ENCODE data around the gene PARD3. TPM values are rescaled to one million over a fixed set of nuclear protein-coding genes. Genes with fewer than 3 reads are reported as not detected.

Gene PARD3
- total RNA-seq, 1 donor from 2014 or later, result 37.2 TPM

GRCh38 chr10:34555653-34556052, 259.4 kb downstream of the PARD3 start:
- no peaks in the 10 kb centered on the region for H3K27me3 Mint-ChIP-seq (ENCODE audit: unreplicated experiment)
- no peaks in the 10 kb centered on the region for H3K9me3 Mint-ChIP-seq (ENCODE audit: unreplicated experiment)
- peaks cover 29% of the 10 kb centered on the region for H3K4me1 Mint-ChIP-seq (ENCODE audit: unreplicated experiment)
- DNase-seq (ENCODE audit: extremely low spot score, unreplicated experiment), result no peak
- H3K36me3 Mint-ChIP-seq (ENCODE audit: unreplicated experiment), result no peaks in the 10 kb centered on the region
- no peak for TF ChIP-seq CTCF (IDR thresholded peaks at IDR 0.05)
- H3K4me3 Mint-ChIP-seq (ENCODE audit: unreplicated experiment), result no peak overlapping the region
- peak overlapping the region; percentile 19 for H3K27ac Mint-ChIP-seq (ENCODE audit: unreplicated experiment)

- DNase-seq (ENCODE audit: extremely low spot score, unreplicated experiment), result no peak
- Mint-ChIP-seq H3K4me1 (ENCODE audit: unreplicated experiment) (peaks cover 34% of the 10 kb centered on the region), H3K9me3 (ENCODE audit: unreplicated experiment) (no peaks in the 10 kb centered on the region), H3K4me3 (ENCODE audit: unreplicated experiment) (no peak overlapping the region), H3K27ac (ENCODE audit: unreplicated experiment) (no peak overlapping the region), H3K36me3 (ENCODE audit: unreplicated experiment) (no peaks in the 10 kb centered on the region), H3K27me3 (ENCODE audit: unreplicated experiment) (no peaks in the 10 kb centered on the region)
- no peak for TF ChIP-seq CTCF (IDR thresholded peaks at IDR 0.05)
Observed at GRCh38 chr10:34553747-34554146, 261.3 kb downstream of the PARD3 start.

GRCh38 chr10:34551295-34551694, 263.8 kb downstream of the PARD3 start:
- Mint-ChIP-seq H3K27ac (ENCODE audit: unreplicated experiment) (no peak overlapping the region), H3K4me1 (ENCODE audit: unreplicated experiment) (peaks cover 42% of the 10 kb centered on the region), H3K4me3 (ENCODE audit: unreplicated experiment) (no peak overlapping the region), H3K36me3 (ENCODE audit: unreplicated experiment) (no peaks in the 10 kb centered on the region), H3K27me3 (ENCODE audit: unreplicated experiment) (no peaks in the 10 kb centered on the region), H3K9me3 (ENCODE audit: unreplicated experiment) (no peaks in the 10 kb centered on the region)
- no peak for DNase-seq (ENCODE audit: extremely low spot score, unreplicated experiment)
- TF ChIP-seq CTCF (IDR thresholded peaks at IDR 0.05), result no peak

GRCh38 chr10:34549953-34550352, 265.1 kb downstream of the PARD3 start:
- TF ChIP-seq CTCF (IDR thresholded peaks at IDR 0.05), result no peak
- no peak overlapping the region for H3K4me3 Mint-ChIP-seq (ENCODE audit: unreplicated experiment)
- peaks cover 37% of the 10 kb centered on the region for H3K4me1 Mint-ChIP-seq (ENCODE audit: unreplicated experiment)
- no peaks in the 10 kb centered on the region for H3K36me3 Mint-ChIP-seq (ENCODE audit: unreplicated experiment)
- no peak for DNase-seq (ENCODE audit: extremely low spot score, unreplicated experiment)
- no peak overlapping the region for H3K27ac Mint-ChIP-seq (ENCODE audit: unreplicated experiment)
- H3K9me3 Mint-ChIP-seq (ENCODE audit: unreplicated experiment), result no peaks in the 10 kb centered on the region
- no peaks in the 10 kb centered on the region for H3K27me3 Mint-ChIP-seq (ENCODE audit: unreplicated experiment)

- H3K9me3 Mint-ChIP-seq (ENCODE audit: unreplicated experiment), result no peaks in the 10 kb centered on the region
- H3K27ac Mint-ChIP-seq (ENCODE audit: unreplicated experiment), result no peak overlapping the region
Observed at GRCh38 chr10:34549001-34549400, 266.1 kb downstream of the PARD3 start.

More at GRCh38 chr10:34549001-34549400, 266.1 kb downstream of the PARD3 start:
- H3K4me3 Mint-ChIP-seq (ENCODE audit: unreplicated experiment), result no peak overlapping the region
- H3K36me3 Mint-ChIP-seq (ENCODE audit: unreplicated experiment), result no peaks in the 10 kb centered on the region
- H3K4me1 Mint-ChIP-seq (ENCODE audit: unreplicated experiment), result peaks cover 37% of the 10 kb centered on the region
- no peaks in the 10 kb centered on the region for H3K27me3 Mint-ChIP-seq (ENCODE audit: unreplicated experiment)
- no peak for TF ChIP-seq CTCF (IDR thresholded peaks at IDR 0.05)
- no peak for DNase-seq (ENCODE audit: extremely low spot score, unreplicated experiment)
